HG03103 (cell line): ENCODE measurements around the gene TENT4B.
"Not testable (repeated sequence)": the region's sequence is repeated elsewhere in the genome, so short reads cannot be mapped to it uniquely, and the experiment has no call there.

Source experiments
- ATAC-seq: cut with Tn5 transposase; IDR thresholded peaks from one replicate; pipeline ENCODE4 v1.9.1; 2021; ENCODE audit warnings: low read depth; ENCODE audit not compliant: unreplicated experiment

The TENT4B gene

DNA sequence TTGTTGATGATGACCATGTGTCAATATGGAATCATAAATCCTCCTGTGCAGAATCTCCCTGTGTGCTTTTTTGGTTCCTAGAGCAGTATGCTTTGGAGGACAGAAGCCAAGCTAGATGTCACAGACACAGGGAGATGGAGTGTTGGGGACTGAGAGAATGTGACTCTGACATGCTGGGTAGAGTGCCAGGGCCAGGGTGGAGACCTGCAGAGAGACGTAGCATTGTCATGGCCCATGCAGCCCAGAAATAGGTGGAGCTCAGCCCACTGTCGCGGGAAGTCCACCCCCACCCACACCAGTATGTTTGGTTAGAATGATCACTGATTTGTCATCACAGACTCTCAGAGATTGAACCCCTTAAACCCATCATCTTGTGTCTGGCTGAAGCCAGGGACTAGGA lies 74.0 kb downstream of the TENT4B start:
- no peak for ATAC-seq

DNA sequence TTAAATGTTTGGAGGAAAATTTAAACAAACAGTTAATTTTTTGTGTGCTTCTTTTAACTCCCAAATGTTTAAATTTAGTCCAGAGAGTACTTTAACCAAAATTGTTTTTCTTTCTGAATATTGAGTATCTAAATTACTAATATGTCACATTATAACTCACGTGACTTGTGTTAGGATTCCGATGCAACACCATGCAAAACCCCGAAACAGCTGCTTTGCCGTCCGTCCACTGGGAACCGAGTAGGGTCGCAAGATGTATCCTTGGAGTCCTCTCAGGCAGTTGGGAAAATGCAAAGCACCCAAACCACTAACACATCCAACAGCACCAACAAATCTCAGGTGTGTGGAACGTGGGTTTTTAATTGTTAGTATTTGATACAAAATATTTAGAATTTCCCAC lies 74.6 kb downstream of the TENT4B start:
- no peak for ATAC-seq

DNA sequence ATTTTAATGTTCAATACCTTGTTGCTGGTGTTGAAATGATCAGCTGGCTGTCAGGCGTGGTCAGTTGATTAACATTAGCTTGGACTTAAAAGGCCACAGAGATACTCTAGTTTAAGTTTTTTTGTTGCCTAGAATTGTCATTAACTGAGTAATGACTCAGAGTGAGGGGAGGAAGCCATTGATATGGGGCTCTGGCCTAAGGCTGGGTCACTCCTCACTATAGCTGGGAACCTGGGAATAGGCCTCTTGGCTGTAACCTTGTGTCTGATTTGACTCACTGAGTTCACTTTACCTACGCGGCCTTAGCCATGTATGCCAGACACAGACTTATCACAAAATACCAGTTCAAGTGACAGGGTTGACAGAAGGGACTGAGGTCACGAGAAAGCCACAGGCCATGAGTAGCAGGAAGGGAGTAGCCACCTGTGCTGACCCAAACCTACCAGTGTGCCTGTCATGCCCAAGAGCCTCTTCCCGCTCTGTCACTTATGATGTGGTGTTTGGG lies 75.3 kb downstream of the TENT4B start:
- ATAC-seq = no peak

DNA sequence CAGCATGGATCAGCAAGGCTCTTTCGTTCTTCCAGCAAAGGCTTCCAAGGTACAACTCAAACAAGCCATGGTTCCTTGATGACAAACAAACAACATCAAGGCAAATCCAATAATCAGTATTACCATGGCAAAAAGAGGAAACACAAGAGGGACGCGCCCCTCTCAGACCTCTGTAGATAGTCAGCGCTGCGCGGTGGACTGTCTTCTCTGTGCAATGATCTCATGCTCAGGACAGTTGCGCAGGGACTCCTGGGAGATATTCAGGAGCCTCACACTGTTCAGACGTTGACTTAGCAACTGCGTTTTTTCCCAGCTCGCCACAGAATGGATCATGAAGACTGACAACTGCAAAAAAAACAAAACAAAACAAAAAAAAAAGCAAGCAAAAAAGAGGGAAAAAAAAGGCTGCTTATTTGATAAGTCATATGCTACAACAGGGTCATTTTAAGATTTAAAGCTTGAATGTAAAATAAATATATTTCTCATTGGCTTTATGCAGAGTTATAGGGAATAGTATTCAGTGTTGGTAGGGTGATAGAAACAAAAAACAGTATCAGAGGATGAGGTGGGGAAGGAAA lies 76.1 kb downstream of the TENT4B start:
- no peak for ATAC-seq

DNA sequence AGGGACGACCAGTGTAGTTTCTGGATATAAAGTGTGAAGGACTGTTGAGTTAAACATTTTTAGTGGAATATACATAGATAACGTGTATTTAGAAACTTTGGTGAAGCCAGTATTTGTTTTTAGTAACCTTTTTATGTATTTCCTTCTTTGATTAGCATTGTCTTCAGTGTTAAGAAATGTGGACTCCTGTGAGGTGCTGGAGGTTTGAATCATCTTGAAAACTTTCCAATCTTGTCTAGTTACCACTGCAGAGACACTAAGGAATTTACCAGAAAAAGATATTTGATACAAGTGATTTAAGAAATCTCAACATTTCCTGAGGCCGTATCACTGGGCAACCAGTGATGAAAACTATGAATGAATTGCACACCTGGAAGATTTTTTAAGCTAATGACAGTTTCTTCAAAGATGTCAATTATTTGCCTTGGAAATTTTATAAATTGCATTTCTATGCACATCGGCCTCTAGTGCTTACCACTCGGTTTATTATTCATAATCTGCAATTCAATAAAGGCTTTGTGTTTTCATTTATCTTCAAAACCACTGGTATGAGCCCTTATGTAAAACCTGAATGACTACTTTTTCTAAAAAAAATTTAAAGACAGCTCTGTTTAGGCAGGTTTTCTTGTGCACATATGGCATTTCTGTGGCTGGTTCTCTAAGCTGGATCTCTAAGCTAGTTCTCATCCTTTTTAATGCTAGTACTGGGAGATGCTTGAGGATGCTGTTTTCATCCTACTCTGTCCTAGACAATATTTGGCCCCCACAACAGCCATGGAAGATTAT lies 81.9 kb downstream of the TENT4B start:
- ATAC-seq = no peak

DNA sequence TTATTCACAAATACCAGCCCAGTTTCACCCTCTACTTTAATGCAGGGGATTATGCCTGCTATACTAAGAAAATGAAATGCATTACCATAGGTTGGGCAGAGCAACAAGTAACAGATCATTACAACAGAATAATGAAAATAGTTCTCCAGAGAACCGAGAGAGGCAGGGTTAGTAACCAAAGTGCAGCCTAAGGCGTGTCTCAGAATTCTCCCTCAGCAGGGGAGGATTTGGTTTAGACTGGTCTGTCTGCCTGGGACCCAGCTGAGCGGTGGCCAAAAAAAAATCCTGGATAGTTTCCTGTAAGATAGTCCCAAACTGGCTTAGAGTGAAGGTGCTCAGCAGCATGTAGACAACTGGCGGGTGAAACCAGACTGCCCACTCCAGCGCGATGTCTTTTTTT lies 82.5 kb downstream of the TENT4B start:
- ATAC-seq = no peak

DNA sequence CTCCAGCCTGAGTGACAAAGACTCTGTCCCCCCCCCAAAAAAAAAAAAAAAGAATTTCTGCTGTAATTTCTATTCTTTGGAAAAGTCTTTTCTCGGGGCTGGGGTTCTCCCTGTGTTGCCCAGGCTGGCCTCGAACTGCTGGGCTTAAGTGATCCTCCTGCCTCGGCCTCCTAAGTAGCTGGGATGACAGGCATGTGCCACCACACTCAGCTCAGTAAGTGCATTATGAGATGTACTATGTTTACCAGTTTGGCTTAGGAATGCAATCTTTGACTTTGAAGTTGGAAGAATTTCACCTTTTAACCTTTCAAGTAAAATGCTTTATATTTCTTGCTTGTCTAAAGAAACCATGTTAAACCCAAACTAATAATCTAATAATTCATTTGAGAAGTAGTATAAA lies 85.2 kb downstream of the TENT4B start:
- no peak for ATAC-seq

DNA sequence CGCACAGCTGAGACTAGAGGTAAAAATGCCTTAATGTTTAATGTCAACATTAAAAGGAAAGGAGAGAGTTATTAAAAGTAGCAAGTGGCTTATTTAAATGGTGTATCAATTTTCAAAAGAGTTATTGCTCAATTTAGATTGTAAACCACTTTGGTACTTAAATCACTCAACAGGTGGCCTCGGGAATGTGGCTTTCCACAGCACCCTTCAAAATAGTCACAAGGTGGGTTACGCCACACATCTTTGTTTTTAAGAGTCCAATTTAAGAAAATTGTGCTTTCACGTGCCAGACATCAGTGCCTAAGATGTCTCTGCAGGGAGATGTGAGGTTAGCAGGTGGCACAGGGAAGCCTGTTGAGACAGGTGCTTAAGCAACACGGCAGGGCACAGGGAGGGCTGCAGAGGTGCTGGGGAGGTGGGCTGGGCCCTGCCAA lies 85.8 kb downstream of the TENT4B start:
- no peak for ATAC-seq

DNA sequence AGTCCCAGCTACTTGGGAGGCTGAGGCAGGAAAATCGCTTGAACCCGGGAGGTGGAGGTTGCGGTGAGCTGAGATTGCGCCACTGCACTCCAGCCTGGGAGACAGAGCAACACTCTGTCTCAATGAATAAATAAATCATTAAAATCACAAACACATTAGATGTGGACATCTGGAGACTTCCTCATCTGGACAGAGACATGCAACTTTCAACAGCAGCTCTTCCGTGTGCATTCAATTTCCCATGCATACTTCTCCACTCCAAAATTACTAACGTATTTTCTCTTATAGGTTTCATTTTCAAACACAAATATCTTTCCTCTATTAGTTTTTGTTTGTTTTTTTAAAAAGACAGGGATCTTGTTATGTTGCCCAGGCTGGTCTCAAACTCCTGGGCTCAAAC lies 89.9 kb downstream of the TENT4B start:
- ATAC-seq = not testable (repeated sequence)

DNA sequence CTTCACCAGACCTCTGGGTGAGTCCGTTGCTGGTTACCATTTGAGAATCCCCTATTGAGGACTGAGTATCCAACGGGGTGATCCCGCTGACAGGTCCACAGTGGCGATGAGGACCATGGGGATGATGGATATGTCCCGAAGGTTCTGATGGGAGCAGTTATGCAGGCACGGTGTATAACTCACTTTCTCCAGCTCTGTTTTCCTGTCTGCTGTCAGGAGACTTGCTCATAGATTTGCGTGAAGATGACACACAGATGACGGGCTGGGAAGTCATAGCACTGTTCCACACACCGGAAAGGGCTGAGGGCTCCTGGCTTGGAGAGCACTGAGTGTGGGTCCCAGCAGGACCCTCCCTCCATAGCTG lies 91.0 kb downstream of the TENT4B start:
- no peak for ATAC-seq

DNA sequence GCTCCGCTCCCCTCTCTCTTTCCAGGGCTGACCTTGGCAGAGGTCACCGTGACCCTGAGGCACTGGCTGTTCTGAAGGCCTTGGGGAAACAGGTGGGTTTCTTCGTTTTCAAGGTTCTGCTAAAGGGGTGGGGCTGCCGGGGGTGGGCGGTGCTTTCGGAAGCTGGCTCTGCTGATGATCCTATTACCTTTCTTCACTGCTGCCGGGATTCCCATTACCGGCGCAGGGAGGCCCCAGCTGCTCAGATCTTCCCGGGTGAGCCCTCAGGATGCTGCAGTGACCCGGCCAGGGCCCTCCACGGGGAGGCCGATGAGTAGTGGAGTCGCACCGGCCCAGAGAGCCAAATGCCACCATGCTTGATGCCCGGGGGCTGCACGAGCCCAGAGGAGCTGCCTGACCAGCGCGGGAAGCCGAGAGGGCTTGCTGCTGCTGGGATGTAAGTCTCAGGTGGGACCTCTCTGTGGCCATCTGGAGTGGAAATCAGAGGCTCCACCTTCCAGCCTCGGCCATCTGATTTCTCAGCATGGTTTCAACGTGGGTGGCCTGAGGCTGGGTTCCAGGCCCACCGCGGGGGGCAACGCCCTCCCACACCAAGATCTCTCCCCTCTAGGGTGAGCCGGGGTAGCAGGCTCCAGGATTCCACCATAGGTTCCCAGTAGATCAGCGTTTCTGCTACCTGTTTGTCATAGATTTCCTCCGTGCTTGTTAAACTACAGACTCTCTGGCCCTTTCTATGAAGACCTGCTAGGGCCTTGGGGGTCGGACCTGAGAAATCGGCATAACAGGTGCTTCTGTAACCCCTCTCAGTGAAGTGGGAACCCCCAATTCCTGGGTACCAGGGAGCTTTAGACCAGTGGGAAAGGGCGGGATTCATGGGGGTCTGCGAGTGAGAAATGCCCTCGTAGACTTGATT lies 91.7 kb downstream of the TENT4B start:
- no peak for ATAC-seq

DNA sequence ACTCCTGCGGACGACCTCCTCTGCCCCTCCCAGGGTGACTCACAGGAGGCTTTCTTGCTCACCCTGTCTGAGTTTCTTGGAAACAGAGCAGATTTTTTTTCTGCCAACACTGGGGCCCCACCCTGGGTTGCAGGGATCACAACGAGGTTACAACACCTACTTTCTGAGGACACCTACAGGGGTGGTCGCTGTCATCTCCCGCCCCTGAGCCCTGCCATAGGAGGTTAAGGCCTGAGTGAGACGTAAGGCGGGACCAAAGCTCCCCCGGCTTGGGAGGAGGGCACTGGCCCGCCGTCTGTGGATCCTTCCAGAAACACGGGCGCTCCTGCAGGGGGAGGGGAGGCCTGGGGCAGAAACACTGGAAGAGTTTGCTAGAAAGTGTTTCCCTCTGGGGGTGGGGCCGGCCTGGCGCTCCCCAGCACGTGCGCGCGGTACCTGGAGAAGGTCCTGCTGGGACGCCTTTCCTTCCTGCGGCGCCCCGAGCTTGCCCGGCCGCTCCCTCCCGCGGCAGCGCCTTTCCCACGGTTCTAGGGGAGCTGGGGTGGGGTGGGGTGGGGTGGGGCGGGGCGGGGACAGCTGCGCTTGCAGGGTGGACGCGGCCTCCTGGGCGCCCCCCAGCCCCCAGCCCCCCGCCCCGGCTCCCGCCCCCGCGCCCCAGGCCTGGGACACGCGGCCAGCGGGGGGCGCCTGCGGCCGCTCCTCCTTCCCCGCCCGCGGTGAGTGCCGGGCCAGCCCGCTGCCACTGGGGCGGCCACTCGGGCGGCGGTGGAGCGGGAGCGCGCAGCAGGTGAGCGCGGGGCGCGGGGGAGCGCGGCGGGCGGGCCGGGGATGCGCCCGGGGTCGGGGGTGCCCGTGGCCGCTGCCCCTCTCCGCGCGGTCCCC lies 92.6 kb downstream of the TENT4B start:
- ATAC-seq = peak; percentile 66

DNA sequence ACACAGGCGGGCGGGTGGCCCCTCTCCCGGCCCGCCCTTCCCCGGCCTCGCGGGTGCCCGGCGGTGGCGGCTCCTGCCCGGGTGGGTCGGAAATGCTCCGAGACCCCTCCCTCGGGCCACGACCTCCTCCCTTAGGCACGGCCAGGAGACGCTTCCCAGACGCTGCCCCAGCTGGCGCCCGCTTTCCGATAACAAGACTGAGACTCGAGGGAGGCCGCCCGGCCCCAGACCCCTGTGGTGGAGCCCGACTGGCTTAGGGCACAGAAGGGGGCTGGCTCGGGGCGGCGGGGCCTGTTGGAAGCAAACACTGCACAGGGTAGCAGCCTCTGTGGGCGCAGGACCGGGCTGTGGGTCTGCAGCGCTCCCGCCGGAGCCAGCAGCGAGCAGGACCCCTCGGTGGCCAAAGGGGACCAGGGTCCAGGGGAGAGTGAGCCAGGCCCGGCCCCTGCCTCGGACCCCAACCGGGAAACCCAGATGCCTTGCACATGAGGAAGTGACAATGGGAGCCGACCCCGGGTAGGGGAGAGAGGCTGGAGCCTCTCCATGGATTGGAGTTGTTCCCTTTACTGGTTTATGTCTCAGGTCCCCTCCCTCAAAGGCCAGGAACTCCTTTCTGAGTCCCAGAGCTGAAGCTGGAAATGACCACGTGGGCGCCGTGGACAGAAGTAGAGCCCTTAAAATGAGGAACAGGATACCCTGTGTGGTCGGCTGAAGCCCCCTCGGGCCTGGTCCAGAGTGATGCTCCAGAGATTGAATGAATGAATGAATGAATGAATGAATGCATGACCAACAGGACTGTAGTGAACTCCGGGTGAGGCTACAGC lies 93.4 kb downstream of the TENT4B start:
- no peak for ATAC-seq

DNA sequence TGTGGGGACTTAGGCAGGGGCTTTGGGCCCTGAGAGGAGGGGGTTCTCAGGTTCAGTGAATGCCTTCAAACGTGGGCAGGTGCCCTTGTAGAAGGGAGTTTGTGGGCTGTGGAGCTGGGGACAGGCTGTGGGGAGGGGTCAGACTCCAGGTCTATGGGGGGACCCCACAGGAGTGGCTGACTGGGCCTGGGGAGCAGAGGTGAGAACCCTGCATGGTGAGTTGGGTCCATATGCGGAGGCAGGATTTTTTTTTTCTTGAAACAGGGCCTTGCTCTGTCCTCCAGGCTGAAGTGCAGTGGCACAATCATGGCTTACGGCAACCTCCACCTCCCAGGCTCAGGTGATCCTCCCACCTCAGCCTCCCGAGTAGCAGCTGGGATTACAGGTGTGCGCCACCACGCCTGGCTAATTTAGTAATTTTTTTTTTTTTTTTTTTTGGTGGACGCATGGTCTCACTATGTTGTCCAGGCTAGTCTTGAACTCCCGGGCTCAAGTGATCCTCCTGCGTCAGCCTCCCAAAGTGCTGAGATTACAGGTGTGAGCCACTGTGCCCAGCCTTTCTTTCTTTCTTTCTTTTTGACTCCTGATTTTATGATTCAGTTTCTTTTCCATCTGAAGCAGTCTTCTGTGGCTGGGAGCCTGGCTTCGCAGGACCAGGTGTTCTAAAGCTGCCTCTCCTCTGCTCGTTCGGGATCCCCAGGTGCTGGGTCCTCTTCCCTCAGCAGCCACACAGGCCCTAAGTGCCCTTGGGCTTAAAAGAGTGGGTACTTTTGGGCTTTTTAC lies 94.2 kb downstream of the TENT4B start:
- no peak for ATAC-seq

DNA sequence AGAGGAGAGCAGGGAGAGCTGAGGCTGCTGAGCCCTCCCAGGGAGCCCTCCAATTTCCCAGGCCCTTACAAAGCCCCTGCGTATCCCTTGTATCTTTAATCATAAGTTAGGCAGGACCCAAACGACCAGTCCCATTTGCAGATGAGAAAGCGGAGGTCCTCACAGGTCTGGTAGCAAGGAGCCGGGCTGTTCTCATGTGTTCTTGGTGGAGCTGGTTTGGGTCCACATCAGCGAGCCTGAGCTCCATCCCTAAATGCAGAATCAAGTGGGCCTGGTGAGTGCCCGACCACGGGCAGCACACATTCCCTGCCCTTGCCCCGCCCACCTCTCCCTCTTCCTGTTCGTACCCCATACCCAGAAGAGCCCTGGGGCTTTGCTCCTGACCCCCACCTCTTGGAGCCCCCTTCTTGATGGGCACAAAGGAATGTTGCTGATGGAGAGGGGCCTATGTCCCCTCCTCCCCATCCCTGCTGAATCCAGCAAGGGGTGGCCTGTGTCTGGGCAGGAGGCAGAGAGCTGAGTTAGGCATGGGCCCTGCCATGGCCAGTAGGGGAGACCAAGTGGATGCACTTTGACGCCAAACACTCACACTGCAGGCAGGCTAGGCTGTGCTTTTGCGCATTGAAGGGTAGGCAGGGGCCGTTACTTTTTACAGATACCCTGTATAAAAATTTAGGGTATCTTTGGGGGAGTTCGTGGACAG lies 95.0 kb downstream of the TENT4B start:
- ATAC-seq = no peak

DNA sequence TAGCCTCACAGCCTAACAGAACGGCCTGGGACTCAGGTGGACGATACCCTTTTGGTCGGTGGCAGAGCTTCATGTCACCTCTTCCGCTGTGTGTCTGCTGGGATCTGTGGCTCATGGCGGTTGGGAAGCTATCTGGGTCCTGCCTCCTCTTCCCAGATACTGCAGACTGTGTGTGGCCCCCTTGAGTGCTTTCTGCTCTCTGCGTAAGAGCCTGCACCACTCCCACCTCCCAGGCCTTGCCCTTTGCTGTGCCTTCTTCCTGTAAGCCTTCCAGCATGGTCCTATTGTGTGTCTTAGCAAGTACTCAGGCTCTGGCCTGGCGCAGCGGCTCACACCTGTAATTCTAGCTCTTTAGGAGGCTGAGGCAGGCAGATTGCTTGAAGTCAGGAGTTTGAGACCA lies 95.7 kb downstream of the TENT4B start:
- no peak for ATAC-seq

DNA sequence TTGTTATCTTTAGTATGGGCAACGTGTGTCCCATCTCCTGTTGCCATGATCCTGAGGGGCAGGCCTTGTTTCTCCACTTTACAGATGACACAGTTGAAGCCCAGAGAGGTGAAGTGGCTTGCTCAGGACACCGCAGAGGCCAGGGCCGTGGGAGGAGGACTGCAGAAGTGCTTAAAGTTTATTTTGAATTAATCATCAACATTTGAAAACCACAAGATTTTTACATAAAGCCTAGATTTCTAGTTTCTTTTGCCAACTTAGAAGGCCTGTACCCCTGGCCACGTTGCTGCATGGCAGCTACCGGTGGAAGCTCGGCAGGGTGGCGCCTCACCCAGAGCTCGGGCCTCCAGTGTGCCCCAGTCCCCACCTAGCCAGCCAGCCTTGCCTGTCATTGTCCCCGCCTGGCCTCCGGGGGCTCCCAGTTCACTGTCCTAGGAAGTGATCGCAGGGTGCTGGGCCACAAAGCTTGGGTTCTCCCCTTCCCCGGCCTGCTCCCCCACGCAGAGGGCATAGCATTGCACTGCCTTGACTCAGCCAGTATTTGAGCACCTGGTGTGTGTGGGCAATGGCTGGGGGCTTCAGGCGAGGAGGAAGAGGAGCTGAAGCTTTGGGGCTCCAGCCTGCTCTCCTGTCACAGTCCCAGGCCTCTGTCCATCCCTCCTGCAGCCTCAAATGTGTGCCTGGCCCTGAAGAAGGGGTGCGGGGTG lies 98.4 kb downstream of the TENT4B start:
- ATAC-seq = no peak
